Amygdala (tissue), 56 donors: ENCODE measurements around the gene NTSR1.
A peak's percentile ranks its signal among the peaks of the same experiment; 100 is the strongest.
"Not testable (repeated sequence)": the region's sequence is repeated elsewhere in the genome, so short reads cannot be mapped to it uniquely, and the experiment has no call there.

Experiments
- DNase-seq, 56 donors: peaks; one replicate each; lab custom pipeline; 2025; lab: John Stamatoyannopoulos, UW

The NTSR1 gene

GRCh38 chr20:62671765-62672164, 36.9 kb upstream of the NTSR1 start:
- no peak for DNase-seq

GRCh38 chr20:62674370-62674769, 34.3 kb upstream of the NTSR1 start:
- no peak for DNase-seq

DNA sequence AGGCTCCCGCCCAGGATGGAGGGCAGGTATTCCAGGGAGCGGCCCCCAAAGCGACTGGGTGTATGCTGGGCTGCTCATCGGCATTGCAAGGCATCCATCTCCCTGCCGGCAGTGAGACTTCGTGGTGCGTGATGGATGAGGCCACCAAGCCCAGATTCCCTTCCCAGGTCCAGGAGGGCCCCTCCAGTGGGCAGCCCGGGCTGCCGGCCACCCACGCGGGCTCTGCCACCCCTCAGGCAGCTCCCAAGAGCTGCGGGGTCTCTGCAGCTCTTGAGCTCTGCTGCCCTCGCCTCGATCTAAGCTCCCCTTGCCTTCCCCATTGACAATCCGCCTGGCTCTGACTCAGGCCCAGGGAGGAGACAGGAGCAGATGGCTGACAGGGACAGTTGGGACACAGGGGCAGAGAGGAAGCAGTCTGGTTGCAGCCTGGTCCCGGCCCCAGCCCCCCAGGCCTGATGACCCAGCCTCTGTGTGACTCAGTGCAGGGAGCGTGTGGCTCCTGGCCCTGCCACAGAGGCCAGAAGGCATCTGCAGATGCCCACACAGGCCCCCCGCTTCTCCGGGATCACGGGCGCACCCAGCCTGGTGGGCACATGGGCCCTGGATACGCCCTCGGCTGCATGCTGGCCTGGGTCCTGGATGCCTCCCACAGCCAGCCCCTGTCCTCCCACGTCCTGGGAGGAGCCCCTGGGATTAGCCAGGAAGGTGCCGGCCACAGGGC, 33.3 kb upstream of the NTSR1 start:
- DNase-seq = no peak

- DNase-seq = no peak
Measured at GRCh38 chr20:62675877-62676260, 32.8 kb upstream of the NTSR1 start.

DNA sequence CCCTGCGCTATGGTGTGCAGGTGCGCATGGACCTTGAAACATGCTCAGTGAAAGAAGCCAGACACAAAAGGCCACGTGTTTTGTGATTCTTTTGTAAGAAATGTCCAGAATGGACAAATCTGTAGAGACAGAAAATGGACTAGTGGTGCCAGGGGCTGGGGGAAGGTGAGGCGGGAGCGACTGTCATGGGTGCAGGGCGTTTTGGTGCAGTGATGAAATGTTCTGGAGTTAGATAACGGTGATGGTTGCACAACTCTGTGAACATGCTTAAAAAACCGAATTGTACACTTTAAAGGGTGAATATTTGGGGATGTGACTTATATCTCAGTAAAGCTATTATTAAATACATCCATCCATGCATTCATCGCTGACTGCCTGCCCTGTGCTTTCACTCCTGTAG, 31.7 kb upstream of the NTSR1 start:
- no peak for DNase-seq

DNA sequence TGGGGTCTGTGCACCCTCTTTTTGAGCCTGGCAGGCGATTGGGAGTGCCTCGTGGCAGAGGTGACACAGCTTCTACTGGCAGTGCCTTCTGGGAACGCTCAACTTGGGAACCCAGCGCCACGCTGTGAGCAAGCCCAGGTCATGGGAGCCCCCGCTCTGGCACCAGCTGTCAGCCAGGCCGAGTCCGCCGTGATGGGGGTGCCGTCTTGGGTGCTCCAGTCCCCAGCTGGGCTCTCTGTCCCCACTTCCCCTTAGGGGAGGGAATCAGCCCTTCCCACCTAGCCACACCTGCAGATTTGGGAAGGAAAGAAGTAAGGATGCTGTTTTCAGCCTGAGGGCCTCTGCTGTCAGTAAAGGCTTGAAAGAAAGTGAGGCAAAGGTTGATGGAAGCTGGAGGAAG, 31.0 kb upstream of the NTSR1 start:
- DNase-seq = no peak

DNA sequence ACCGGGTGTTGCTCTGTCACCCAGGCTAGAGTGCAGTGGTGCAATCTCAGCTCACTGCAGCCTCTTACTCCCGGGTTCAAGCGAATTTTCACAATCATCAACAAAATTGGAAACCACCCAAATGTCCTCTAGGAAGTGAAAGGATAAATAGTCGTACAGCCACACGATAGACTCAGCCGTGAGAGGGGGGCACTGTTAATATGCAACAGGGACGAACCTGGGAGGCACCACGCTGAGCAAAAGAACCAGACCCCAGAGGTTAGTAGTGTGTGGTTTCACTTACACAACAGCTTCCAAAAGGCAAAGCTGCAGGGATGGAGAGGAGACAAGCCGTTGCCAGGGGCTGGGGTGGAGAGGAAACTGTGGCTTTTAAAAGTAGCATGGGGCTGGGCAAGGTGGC, 30.1 kb upstream of the NTSR1 start:
- no peak for DNase-seq

DNA sequence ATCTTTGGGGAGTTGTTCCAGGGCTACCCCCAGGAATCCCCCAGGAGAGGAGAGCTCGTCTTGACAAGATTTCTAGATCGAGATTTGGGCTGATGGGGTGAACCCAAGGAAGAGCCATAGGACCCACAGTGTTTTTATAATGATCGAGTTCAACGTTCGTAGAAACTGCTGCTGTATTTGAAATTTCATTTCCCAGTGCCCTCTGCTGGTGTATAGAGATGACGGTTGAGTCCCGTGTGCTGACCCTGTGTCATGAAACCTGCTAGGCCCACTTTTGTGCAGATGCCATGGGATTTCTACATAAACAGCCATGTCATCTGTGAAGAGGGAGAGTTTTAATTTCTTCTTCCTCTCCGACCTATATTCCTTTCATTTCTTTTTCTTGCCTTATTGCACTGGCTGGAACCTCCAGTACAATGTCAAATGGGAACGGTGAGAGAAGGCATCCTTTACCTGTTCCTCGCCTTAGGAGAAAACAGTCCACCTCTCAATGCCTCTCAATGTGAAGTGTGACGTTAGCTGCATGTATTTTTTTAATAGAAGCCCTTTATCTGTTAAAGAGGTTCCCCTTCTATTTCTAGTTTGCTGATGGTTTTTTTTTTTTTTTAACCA, 28.6 kb upstream of the NTSR1 start:
- no peak for DNase-seq

DNA sequence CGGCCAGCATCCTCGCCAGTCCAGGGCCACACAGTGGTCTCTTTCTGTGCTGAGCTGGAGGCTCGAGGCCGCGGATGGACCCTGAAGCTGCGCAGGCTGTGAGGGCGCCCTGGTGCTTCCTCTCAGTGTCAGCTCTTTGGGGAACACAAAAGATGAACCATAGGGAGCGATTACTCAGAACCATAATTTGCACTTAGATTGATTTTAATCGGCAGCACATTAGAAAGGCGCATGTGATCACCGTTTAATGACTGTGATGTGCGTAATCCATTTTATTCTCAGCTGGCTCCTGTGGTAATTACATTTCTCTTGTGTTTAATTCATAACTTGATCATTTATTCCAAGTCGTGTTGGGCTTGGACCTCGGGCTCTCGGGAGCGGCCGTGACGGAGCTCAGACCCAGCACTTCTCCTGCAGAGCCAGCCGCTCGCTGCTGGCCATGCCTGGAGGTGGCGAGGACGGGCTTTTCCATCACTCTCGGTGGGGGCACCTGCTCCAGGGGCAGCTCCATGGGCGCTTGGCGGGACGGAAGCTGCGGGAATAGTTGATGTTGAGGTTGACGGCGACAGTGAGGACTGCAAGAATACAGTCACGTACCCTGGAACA, 25.6 kb upstream of the NTSR1 start:
- DNase-seq = no peak

DNA sequence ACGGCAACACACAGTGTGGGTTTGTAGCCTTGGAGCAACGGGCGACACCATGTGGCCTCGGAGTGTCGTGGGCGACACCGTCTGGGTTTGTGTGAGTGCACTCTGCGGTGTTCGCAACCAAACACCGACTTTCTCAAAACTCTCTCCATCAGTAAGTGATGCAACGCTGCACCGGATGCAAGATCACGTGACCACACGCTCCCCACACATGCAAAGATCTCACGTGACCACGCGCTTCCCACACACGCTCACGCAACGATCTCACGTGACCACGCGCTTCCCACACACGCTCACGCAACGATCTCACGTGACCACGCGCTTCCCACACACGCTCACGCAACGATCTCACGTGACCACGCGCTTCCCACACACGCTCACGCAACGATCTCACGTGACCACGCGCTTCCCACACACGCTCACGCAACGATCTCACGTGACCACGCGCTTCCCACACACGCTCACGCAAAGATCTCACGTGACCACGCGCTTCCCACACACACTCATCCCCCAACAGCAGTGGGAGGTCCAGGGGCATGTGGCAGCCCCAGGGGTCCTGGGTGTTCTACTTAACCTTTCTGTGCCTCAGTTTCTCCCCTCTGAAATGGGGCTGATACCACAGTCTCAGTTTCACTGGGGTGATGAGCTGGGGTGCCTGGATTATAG, 24.8 kb upstream of the NTSR1 start:
- not testable (repeated sequence) for DNase-seq

- no peak for DNase-seq
Measured at GRCh38 chr20:62684981-62685380, 23.7 kb upstream of the NTSR1 start.

- DNase-seq = peak in 14 of 56 donors; percentile 13 to 36 (median 21)
Measured at GRCh38 chr20:62685781-62686555, 22.7 kb upstream of the NTSR1 start.

GRCh38 chr20:62686869-62687830, 21.5 kb upstream of the NTSR1 start:
- DNase-seq = no peak

- DNase-seq = no peak
Measured at GRCh38 chr20:62688083-62688482, 20.6 kb upstream of the NTSR1 start.

GRCh38 chr20:62688855-62689460, 19.7 kb upstream of the NTSR1 start:
- DNase-seq = no peak

DNA sequence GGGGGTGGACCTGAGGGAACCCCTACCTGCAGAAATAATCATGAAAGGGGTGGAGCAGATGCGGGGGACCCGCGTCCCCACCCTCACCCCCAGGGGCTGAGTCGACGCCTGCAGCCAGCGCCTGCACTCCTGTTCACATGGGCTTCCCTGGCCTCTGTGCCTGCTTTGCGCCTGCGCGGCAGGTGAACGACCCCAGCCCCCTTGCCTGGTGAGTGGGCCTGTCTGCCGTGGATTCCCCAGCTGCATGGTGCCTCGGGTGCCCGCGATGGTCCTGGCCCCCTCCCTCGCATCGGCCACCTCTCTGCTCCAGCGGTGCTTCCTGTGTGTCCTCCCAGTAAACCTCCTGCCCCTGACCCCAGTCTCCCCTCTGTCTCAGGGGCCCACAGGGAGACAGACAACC, 18.8 kb upstream of the NTSR1 start:
- no peak for DNase-seq

DNA sequence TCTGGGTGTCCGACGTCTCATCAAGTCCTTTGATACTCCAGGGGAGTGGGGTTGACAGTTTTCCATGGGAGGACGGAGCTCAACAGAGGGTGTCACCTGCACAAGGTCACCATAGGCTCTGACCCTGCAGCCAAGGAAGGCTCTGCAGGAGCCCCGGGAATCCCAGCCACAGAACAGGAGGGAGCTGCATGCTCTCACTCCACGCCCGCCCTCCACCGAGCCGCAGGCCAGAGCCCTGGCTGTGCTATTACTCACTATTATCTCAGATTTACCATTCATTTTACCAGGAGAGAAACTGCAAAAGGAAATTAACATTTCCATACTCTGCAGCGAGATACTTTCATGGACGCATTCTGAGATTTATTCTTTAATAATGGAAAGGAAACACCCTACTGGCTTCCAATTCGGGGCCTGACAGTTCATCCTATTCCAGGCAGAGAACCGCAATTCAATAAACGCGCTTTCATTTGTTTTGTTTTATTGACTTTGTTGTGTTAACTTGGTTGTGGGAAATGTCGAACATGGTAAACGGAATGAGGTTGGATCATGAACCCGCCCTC, 18.3 kb upstream of the NTSR1 start:
- no peak for DNase-seq

- DNase-seq = no peak
Measured at GRCh38 chr20:62691487-62691886, 17.1 kb upstream of the NTSR1 start.

GRCh38 chr20:62692176-62692575, 16.5 kb upstream of the NTSR1 start:
- peak in 14 of 56 donors; percentile 7 to 35 (median 24) for DNase-seq
